CD4-positive, alpha-beta T cell (primary cell): Measurements from ENCODE around the gene MGRN1. TPM values are rescaled to one million over a fixed set of nuclear protein-coding genes. Genes with fewer than 3 reads are reported as not detected.

ENCODE experiments used
- ATAC-seq: fragments of 200-7000 bp; cut with Tn5 transposase; one replicate; pipeline ENCODE4 v1.10.0; 2022; ENCODE audit warnings: mild to moderate bottlenecking; ENCODE audit not compliant: poor library complexity
- CTCF ChIA-PET: fragments of 350-600 bp; sonication (Branson Sonifier 250); formaldehyde crosslinking; loops from one replicate; lab custom pipeline; 2021; ENCODE audit warnings: antibody characterized with exemption, inconsistent platforms; lab: Charles Lee
- POLR2A ChIA-PET: fragments of 350-600 bp; sonication (Branson Sonifier 250); formaldehyde crosslinking; loops from one replicate; lab custom pipeline; 2021; ENCODE audit warnings: antibody characterized with exemption, inconsistent platforms; lab: Charles Lee
- DNase-seq, 14 experiments: peaks; one replicate each; pipeline ENCODE4 v3.0.0-alpha.2; 2013 to 2020; ENCODE audit warnings: mixed read lengths in 2 of 14
- H3K27ac ChIP-seq, 2 donors: one replicate each; pipeline versions ENCODE4 v1.5.1 to v1.7.0; 2013; ENCODE audit warnings: low read length in 2 of 2, low read depth in 1 of 2, mild to moderate bottlenecking in 1 of 2
- H3K27me3 ChIP-seq, 2 experiments: 1 replicate in 1 of 2; 2 replicates in 1 of 2; pipeline versions ENCODE4 v1.6.1 to v1.7.0; 2013; ENCODE audit warnings: low read length in 2 of 2, control low read depth in 1 of 2, mild to moderate bottlenecking in 1 of 2, moderate library complexity in 1 of 2; ENCODE audit not compliant: insufficient read depth in 2 of 2, control insufficient read depth in 1 of 2
- H3K36me3 ChIP-seq: one replicate; pipeline ENCODE4 v1.6.1; 2013; ENCODE audit warnings: low read length, control low read depth; ENCODE audit not compliant: insufficient read depth
- H3K4me1 ChIP-seq: one replicate; pipeline ENCODE4 v1.6.1; 2013; ENCODE audit warnings: low read length, control low read depth; ENCODE audit not compliant: insufficient read depth
- H3K4me3 ChIP-seq: one replicate; pipeline ENCODE4 v1.5.1; 2013; ENCODE audit warnings: mild to moderate bottlenecking, low read length, moderate library complexity
- H3K9me3 ChIP-seq, 2 experiments: 1 replicate in 1 of 2; 2 replicates in 1 of 2; pipeline versions ENCODE4 v1.6.1 to v1.7.0; 2013; ENCODE audit warnings: low read length in 2 of 2, mild to moderate bottlenecking in 2 of 2, control low read depth in 1 of 2, moderate library complexity in 1 of 2; ENCODE audit not compliant: control insufficient read depth in 1 of 2, insufficient read depth in 1 of 2
- H3K27ac Mint-ChIP-seq: one replicate; pipeline ENCODE4 v1.8.0; 2020; ENCODE audit warnings: mixed read lengths
- H3K27me3 Mint-ChIP-seq: one replicate; pipeline ENCODE4 v1.8.0; 2021; ENCODE audit warnings: mixed read lengths
- H3K36me3 Mint-ChIP-seq: one replicate; pipeline ENCODE4 v1.8.0; 2021; ENCODE audit warnings: low read depth, mixed read lengths
- H3K4me1 Mint-ChIP-seq: one replicate; pipeline ENCODE4 v1.8.0; 2021; ENCODE audit warnings: low read depth, mixed read lengths
- H3K4me3 Mint-ChIP-seq: one replicate; pipeline ENCODE4 v1.8.0; 2020; ENCODE audit warnings: mild to moderate bottlenecking, mixed read lengths
- H3K9me3 Mint-ChIP-seq: one replicate; pipeline ENCODE4 v1.8.0; 2020; ENCODE audit warnings: mixed read lengths
- CTCF ChIP-seq: fragments of 200-600 bp; IDR thresholded peaks from one replicate; pipeline ENCODE4 v1.8.0; 2022; ENCODE audit warnings: antibody characterized with exemption, mild to moderate bottlenecking
- intact Hi-C, 2 experiments: fragments of 100-400 bp; cut with DNase I in 1 of 2; cut with micrococcal nuclease in 1 of 2; formaldehyde crosslinking; loops; one replicate each; pipeline versions ENCODE4 v1.15.1 to v1.9.0; 2023 to 2025; cut with DNase I, micrococcal nuclease
- polyA plus RNA-seq, 2 donors: library from polyadenylated mRNA; unstranded; fragments of 120-200 nt; gene quantifications; one replicate each; pipeline ENCODE4 v1.2.1, GENCODE V29; 2013
- total RNA-seq, 174 experiments: library from RNA in 2 of 174; stranded (reverse) in 2 of 174; gene quantifications; one replicate each; pipeline ENCODE4 v1.2.3 and lab custom pipeline; 2021 to 2026

The MGRN1 gene
- 10 to 100 TPM; 45.9 to 48.6 TPM for total RNA-seq
- 34.3 TPM for polyA plus RNA-seq (2013, experiment 1 of 2)
- 39.6 TPM for polyA plus RNA-seq (2013, experiment 2 of 2)
- 24.7 to 131 (median 42.5) reads per million in 172 experiments for total RNA-seq (lab: John Stamatoyannopoulos, UW)

- Mint-ChIP-seq H3K4me3 (peak within 1 kb of the TSS; percentile 95), H3K27me3 (no peaks in the 10 kb centered on the region), H3K4me1 (peaks cover 33% of the 10 kb centered on the region), H3K9me3 (no peaks in the 10 kb centered on the region), H3K36me3 (peaks cover 14% of the 10 kb centered on the region), H3K27ac (peak within 1 kb of the TSS; percentile 98)
- Histone ChIP-seq H3K27ac (peak within 1 kb of the TSS; percentile 72 to 94), H3K27me3 (no peaks in the 10 kb centered on the region), H3K9me3 (no peaks in the 10 kb centered on the region), H3K4me1 (peaks cover 29% of the 10 kb centered on the region), H3K4me3 (peak within 1 kb of the TSS; percentile 85), H3K36me3 (no peaks in the 10 kb centered on the region)
- ATAC-seq (peak; percentile 94), DNase-seq (peak; percentile 85 to 97 (median 90))
- intact Hi-C loops, result loop anchor here (1.0 to 2.0 kb wide), 4 partner anchors 8 to 143 kb away; partner anchors contain the start of genes NUDT16L1 (in 2 of the 2) and ZNF500 (in 1 of the 2)
- ChIA-PET CTCF (interaction anchor here (0.6 to 3.0 kb wide), 19 partner anchors 9 to 370 kb away, joined by 3 to 28 read pairs (median 4); partner anchors contain the start of genes ANKS3, DNAAF8, HMOX2 and NUDT16L1), POLR2A (interaction anchor here (0.6 to 4.3 kb wide), 16 partner anchors 9 to 371 kb away, joined by 3 to 54 read pairs (median 4); partner anchors contain the start of genes ANKS3, CDIP1, CORO7 and DNAAF8)
- TF ChIP-seq CTCF, result peak; percentile 98
Observed at GRCh38 chr16:4624015-4624826, at the start of gene MGRN1. TSS of gene MGRN1 (plus strand) at chr16:4624826. CDS start at chr16:4624961, 135 bp downstream.

GRCh38 chr16:4574919-4575705 lies 49.5 kb upstream of the MGRN1 start:
- no peak for TF ChIP-seq CTCF
- POLR2A ChIA-PET, result no interaction called here
- Histone ChIP-seq H3K36me3 (no peaks in the 10 kb centered on the region), H3K27ac (no peak overlapping the region), H3K27me3 (no peaks in the 10 kb centered on the region), H3K4me1 (peaks cover 7% of the 10 kb centered on the region), H3K4me3 (no peak overlapping the region), H3K9me3 (no peaks in the 10 kb centered on the region)
- H3K27ac Mint-ChIP-seq, result no peak overlapping the region
- CTCF ChIA-PET, result no interaction called here
- no peaks in the 10 kb centered on the region for H3K27me3 Mint-ChIP-seq
- DNase-seq, result no peak
- no peaks in the 10 kb centered on the region for H3K4me1 Mint-ChIP-seq
- H3K9me3 Mint-ChIP-seq, result no peaks in the 10 kb centered on the region
- no peak overlapping the region for H3K4me3 Mint-ChIP-seq
- H3K36me3 Mint-ChIP-seq, result no peaks in the 10 kb centered on the region
- no peak for ATAC-seq
- intact Hi-C loops, result no loop called here

GRCh38 chr16:4576008-4576407 lies 48.6 kb upstream of the MGRN1 start:
- no peaks in the 10 kb centered on the region for H3K36me3 ChIP-seq
- no peaks in the 10 kb centered on the region for H3K9me3 Mint-ChIP-seq
- H3K4me3 Mint-ChIP-seq, result no peak overlapping the region
- H3K4me3 ChIP-seq, result no peak overlapping the region
- POLR2A ChIA-PET, result no interaction called here
- intact Hi-C loops, result no loop called here
- no peaks in the 10 kb centered on the region for H3K9me3 ChIP-seq
- no peaks in the 10 kb centered on the region for H3K27me3 ChIP-seq
- no peak overlapping the region for H3K27ac Mint-ChIP-seq
- no peak for ATAC-seq
- H3K27me3 Mint-ChIP-seq, result no peaks in the 10 kb centered on the region
- CTCF ChIA-PET, result no interaction called here
- H3K27ac ChIP-seq, result no peak overlapping the region
- H3K4me1 ChIP-seq, result peaks cover 7% of the 10 kb centered on the region
- no peaks in the 10 kb centered on the region for H3K4me1 Mint-ChIP-seq
- no peaks in the 10 kb centered on the region for H3K36me3 Mint-ChIP-seq
- no peak for DNase-seq
- no peak for TF ChIP-seq CTCF
